ENCODE results near the gene ZER1.
"Not testable (repeated sequence)": the region's sequence is repeated elsewhere in the genome, so short reads cannot be mapped to it uniquely, and the experiment has no call there.

ZER1 gene

GRCh38 chr9:128800061-128800460, 28.3 kb upstream of the ZER1 start:
- TF ChIP-seq CTCF (IDR thresholded peaks at IDR 0.05; ENCODE audit: borderline replicate concordance, insufficient read depth, low read depth, low read length): no peak
- no peak overlapping the region for H3K4me3 ChIP-seq (ENCODE audit: low read depth, low read length)

GRCh38 chr9:128798896-128799295, 27.2 kb upstream of the ZER1 start:
- TF ChIP-seq CTCF (IDR thresholded peaks at IDR 0.05; ENCODE audit: borderline replicate concordance, insufficient read depth, low read depth, low read length): no peak
- no peak overlapping the region for H3K4me3 ChIP-seq (ENCODE audit: low read depth, low read length)

- H3K4me3 ChIP-seq (ENCODE audit: low read depth, low read length): not testable (repeated sequence)
Measured at GRCh38 chr9:128794961-128795360, 23.2 kb upstream of the ZER1 start.

GRCh38 chr9:128792978-128793686, 21.4 kb upstream of the ZER1 start:
- no peak overlapping the region for H3K4me3 ChIP-seq (ENCODE audit: low read depth, low read length)
- no peak for TF ChIP-seq CTCF (IDR thresholded peaks at IDR 0.05; ENCODE audit: borderline replicate concordance, insufficient read depth, low read depth, low read length)

- TF ChIP-seq CTCF (IDR thresholded peaks at IDR 0.05; ENCODE audit: borderline replicate concordance, insufficient read depth, low read depth, low read length): no peak
- H3K4me3 ChIP-seq (ENCODE audit: low read depth, low read length): no peak overlapping the region
Measured at GRCh38 chr9:128792134-128792533, 20.4 kb upstream of the ZER1 start.

DNA sequence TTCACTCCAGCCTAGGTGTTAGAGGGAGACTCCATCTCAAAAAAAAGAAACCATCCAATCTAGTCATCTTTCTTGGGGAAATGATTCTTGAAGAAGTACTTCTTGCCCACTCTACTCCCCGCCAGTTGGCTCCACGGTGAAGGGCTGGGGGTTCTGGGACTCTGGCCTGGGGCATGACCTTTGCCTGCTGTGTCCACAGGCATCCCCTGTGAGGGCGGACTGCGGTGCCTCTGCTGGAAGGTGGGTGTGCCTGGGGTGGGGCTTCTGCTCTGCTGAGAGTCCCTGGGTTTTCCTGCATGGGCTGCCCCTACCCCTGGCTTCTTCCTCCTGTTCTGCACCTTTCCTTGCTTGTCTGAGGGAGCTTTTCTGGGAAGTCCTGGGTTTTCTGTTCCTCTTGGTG, 18.8 kb upstream of the ZER1 start:
- TF ChIP-seq CTCF (IDR thresholded peaks at IDR 0.05; ENCODE audit: borderline replicate concordance, insufficient read depth, low read depth, low read length): no peak
- no peak overlapping the region for H3K4me3 ChIP-seq (ENCODE audit: low read depth, low read length)

DNA sequence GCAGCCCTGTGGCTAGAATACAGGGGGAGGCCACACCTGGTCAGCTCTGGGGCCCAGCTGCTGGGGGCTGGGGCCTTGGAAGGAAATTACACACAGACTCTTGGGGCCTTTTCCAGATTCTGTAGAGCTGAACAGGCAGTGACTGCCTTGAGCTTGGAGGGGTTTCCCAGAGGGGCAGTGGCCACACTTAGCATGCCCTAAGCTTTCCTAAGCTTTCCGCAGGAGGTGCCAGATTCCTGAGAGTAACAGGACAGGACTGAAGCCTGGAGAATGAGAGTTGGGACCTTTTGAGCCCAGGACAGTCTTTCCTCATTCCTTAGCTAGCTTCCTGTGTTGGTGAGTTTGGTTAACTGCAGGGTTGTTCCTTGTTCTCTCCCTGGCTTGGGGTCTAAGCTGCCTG, 16.7 kb upstream of the ZER1 start:
- no peak for TF ChIP-seq CTCF (IDR thresholded peaks at IDR 0.05; ENCODE audit: borderline replicate concordance, insufficient read depth, low read depth, low read length)
- no peak overlapping the region for H3K4me3 ChIP-seq (ENCODE audit: low read depth, low read length)

All from GM12875 (cell line).